Measurements from ENCODE around the gene TRAIP. TPM values are rescaled to one million over a fixed set of nuclear protein-coding genes. Genes with fewer than 3 reads are reported as not detected.

The TRAIP gene
- total and polyA plus RNA-seq, 2 donors (not counting 1 experiment from before 2014, with no cell fraction given), result 5.0 to 8.7 TPM

- CTCF ChIA-PET, result interaction anchor here (1.2 to 15.1 kb wide), 3 partner anchors 8 to 268 kb away, joined by 3 to 547 read pairs (median 121); partner anchors contain the start of gene UBA7
- intact Hi-C loops (cut with micrococcal nuclease), result no loop called here
- H3K4me3 Mint-ChIP-seq, result peak overlapping the region; percentile 86
These were observed 48.8 kb downstream of the TRAIP start for GRCh38 chr3:49807431-49808114.

More at GRCh38 chr3:49807431-49808114, 48.8 kb downstream of the TRAIP start:
- Histone ChIP-seq H3K79me2 (ENCODE audit: control insufficient read depth, insufficient read depth, low read length) (peaks cover 29% of the 10 kb centered on the region), H4K20me1 (ENCODE audit: control insufficient read depth, insufficient read depth, low read length, poor library complexity, severe bottlenecking) (no peaks in the 10 kb centered on the region), H3K4me1 (ENCODE audit: control insufficient read depth in 2 of 2, insufficient read depth in 2 of 2, low read length in 2 of 2) (peaks cover 56 to 77% of the 10 kb centered on the region in 2 donors), H3K36me3 (replicated peaks in 1 of 2; ENCODE audit: control extremely low read depth in 1 of 2, control insufficient read depth in 1 of 2, extremely low read depth in 1 of 2, insufficient read depth in 2 of 2, low read length in 1 of 2) (peaks cover 0 to 52% of the 10 kb centered on the region in 2 experiments), H3K27me3 (replicated peaks in 1 of 4; ENCODE audit: control extremely low read depth in 1 of 4, control insufficient read depth in 3 of 4, insufficient read depth in 4 of 4, low read length in 3 of 4) (no peaks in the 10 kb centered on the region), H3K4me2 (replicated peaks; ENCODE audit: low read depth, low read length, poor library complexity, severe bottlenecking) (peak overlapping the region; percentile 99), H3K9me3 (ENCODE audit: control extremely low read depth in 1 of 3, control insufficient read depth in 2 of 3, insufficient read depth in 1 of 3, low read length in 2 of 3) (no peaks in the 10 kb centered on the region), H3K4me3 (ENCODE audit: control extremely low read depth in 1 of 5, extremely low read depth in 1 of 5, insufficient read depth in 1 of 5, low read depth in 2 of 5, low read length in 4 of 5) (peak overlapping the region in 1 of 5 experiments; percentile 99), H2AFZ (ENCODE audit: insufficient read depth, low read depth, low read length, poor library complexity, severe bottlenecking) (no peak overlapping the region), H3K9ac (ENCODE audit: low read length) (peak overlapping the region; percentile 98), H3K27ac (ENCODE audit: low read length in 2 of 2) (peak overlapping the region; percentile 91 to 97)
- POLR2A ChIA-PET, result interaction anchor here (1.4 kb wide), 1 partner anchor 32 kb away, joined by 3 read pairs; no protein-coding TSS in a partner anchor
- no peak for TF ChIP-seq EZH2 (IDR thresholded peaks at IDR 0.05; ENCODE audit: borderline replicate concordance, insufficient read depth, low read depth, low read length, poor library complexity, severe bottlenecking)
- TF ChIP-seq, protein P1, sequence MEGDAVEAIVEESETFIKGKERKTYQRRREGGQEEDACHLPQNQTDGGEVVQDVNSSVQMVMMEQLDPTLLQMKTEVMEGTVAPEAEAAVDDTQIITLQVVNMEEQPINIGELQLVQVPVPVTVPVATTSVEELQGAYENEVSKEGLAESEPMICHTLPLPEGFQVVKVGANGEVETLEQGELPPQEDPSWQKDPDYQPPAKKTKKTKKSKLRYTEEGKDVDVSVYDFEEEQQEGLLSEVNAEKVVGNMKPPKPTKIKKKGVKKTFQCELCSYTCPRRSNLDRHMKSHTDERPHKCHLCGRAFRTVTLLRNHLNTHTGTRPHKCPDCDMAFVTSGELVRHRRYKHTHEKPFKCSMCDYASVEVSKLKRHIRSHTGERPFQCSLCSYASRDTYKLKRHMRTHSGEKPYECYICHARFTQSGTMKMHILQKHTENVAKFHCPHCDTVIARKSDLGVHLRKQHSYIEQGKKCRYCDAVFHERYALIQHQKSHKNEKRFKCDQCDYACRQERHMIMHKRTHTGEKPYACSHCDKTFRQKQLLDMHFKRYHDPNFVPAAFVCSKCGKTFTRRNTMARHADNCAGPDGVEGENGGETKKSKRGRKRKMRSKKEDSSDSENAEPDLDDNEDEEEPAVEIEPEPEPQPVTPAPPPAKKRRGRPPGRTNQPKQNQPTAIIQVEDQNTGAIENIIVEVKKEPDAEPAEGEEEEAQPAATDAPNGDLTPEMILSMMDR (IDR thresholded peaks at IDR 0.05), result no peak
- ATAC-seq (ENCODE audit: low read depth), result no peak
- Mint-ChIP-seq H3K27ac (peak overlapping the region; percentile 98), H3K27me3 (no peaks in the 10 kb centered on the region), H3K9me3 (ENCODE audit: insufficient read depth) (no peaks in the 10 kb centered on the region), H3K4me1 (peaks cover 82% of the 10 kb centered on the region)
- 63% methylated on average over 11 of the region's 13 CpGs for WGBS (ENCODE audit: insufficient coverage)
- peak; percentile 69 for DNase-seq
